Stimulated activated CD8-positive, alpha-beta memory T cell treated with anti-CD3 and anti-CD28 coated beads, Interleukin-4, amount 100 ng/mL, for 24 hours (primary cell): Measurements from ENCODE around the gene CLPX.
"Not testable (repeated sequence)": the region's sequence is repeated elsewhere in the genome, so short reads cannot be mapped to it uniquely, and the experiment has no call there.

ENCODE experiments used
- DNase-seq: peaks from one replicate; pipeline ENCODE4 v3.0.0-alpha.2; 2020; ENCODE audit warnings: low read depth

The CLPX gene

GRCh38 chr15:65172531-65172930 is 12.6 kb downstream of the CLPX start:
- no peak for DNase-seq

GRCh38 chr15:65171428-65171827 is 13.7 kb downstream of the CLPX start:
- DNase-seq: no peak

- DNase-seq: no peak
Measured at GRCh38 chr15:65165875-65166274, 19.3 kb downstream of the CLPX start.

GRCh38 chr15:65164139-65164538 is 21.0 kb downstream of the CLPX start:
- no peak for DNase-seq

- DNase-seq: no peak
Measured at GRCh38 chr15:65163041-65163440, 22.1 kb downstream of the CLPX start.

- DNase-seq: no peak
Measured at GRCh38 chr15:65156692-65157091, 28.4 kb downstream of the CLPX start.

- DNase-seq: no peak
Measured at GRCh38 chr15:65154720-65155119, 30.4 kb downstream of the CLPX start.

GRCh38 chr15:65147902-65148301 is 37.2 kb downstream of the CLPX start:
- no peak for DNase-seq

GRCh38 chr15:65146438-65146837 is 38.7 kb downstream of the CLPX start:
- DNase-seq: no peak

- DNase-seq: not testable (repeated sequence)
Measured at GRCh38 chr15:65138631-65139030, 46.5 kb downstream of the CLPX start.

- DNase-seq: not testable (repeated sequence)
Measured at GRCh38 chr15:65137893-65138292, 47.2 kb downstream of the CLPX start.

- not testable (repeated sequence) for DNase-seq
Measured at GRCh38 chr15:65137089-65137488, 48.1 kb downstream of the CLPX start.

- no peak for DNase-seq
Measured at GRCh38 chr15:65134538-65134937, 50.6 kb downstream of the CLPX start.

- peak; percentile 75 for DNase-seq
Measured at GRCh38 chr15:65133548-65134200, 51.5 kb downstream of the CLPX start, which contains the start of gene PDCD7. TSS of gene PDCD7 (minus strand) at chr15:65133808. CDS start at chr15:65133781, 27 bp downstream.

- DNase-seq: peak; percentile 5
Measured at GRCh38 chr15:65132878-65133547, 52.1 kb downstream of the CLPX start.

GRCh38 chr15:65130941-65131340 is 54.2 kb downstream of the CLPX start:
- DNase-seq: no peak

- no peak for DNase-seq
Measured at GRCh38 chr15:65115542-65115941, 69.6 kb downstream of the CLPX start.

GRCh38 chr15:65115086-65115485 is 70.1 kb downstream of the CLPX start, which contains the start of gene UBAP1L:
TSS of gene UBAP1L (minus strand) at chr15:65115200. CDS start at chr15:65106215, 8,985 bp downstream.
- DNase-seq: no peak

GRCh38 chr15:65110676-65111292 is 74.4 kb downstream of the CLPX start:
- DNase-seq: no peak

GRCh38 chr15:65106011-65106590 is 79.0 kb downstream of the CLPX start:
- DNase-seq: no peak

- DNase-seq: no peak
Measured at GRCh38 chr15:65105038-65105437, 80.1 kb downstream of the CLPX start.

- DNase-seq: no peak
Measured at GRCh38 chr15:65102912-65103311, 82.2 kb downstream of the CLPX start.
